ENCODE measurements around the gene CA10. TPM values are rescaled to one million over a fixed set of nuclear protein-coding genes. Genes with fewer than 3 reads are reported as not detected.

CA10 gene
- total RNA-seq, 6 experiments from 2014 or later, result not detected

DNA sequence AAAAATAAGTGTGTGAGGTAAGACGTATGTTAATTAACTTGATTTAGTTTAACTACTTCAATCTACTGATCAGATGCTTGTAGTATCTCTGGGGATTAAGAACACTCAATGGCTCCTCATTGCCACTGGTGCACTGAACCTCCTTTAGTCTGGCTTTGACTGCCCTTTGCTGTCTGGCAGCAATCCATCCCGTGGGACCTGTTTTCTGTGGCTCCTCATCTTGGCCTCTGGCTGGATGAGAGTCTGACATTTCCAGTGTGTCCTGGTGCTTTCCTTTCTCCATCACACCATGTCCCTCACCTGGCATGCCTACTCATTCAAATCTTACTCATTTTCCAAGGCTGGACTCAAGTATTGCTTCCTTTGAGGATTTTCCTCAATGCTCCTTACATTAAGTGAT, 212.2 kb downstream of the CA10 start:
- Histone ChIP-seq H3K4me1 (no peaks in the 10 kb centered on the region), H3K27ac (no peak overlapping the region), H3K27me3 (no peaks in the 10 kb centered on the region), H3K36me3 (no peaks in the 10 kb centered on the region), H3K4me3 (no peak overlapping the region), H3K9me3 (no peaks in the 10 kb centered on the region)
- ATAC-seq (no peak), DNase-seq (no peak)
- TF ChIP-seq, protein P1, sequence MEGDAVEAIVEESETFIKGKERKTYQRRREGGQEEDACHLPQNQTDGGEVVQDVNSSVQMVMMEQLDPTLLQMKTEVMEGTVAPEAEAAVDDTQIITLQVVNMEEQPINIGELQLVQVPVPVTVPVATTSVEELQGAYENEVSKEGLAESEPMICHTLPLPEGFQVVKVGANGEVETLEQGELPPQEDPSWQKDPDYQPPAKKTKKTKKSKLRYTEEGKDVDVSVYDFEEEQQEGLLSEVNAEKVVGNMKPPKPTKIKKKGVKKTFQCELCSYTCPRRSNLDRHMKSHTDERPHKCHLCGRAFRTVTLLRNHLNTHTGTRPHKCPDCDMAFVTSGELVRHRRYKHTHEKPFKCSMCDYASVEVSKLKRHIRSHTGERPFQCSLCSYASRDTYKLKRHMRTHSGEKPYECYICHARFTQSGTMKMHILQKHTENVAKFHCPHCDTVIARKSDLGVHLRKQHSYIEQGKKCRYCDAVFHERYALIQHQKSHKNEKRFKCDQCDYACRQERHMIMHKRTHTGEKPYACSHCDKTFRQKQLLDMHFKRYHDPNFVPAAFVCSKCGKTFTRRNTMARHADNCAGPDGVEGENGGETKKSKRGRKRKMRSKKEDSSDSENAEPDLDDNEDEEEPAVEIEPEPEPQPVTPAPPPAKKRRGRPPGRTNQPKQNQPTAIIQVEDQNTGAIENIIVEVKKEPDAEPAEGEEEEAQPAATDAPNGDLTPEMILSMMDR (IDR thresholded peaks at IDR 0.05), result no peak
- TF ChIP-seq POLR2A (IDR thresholded peaks at IDR 0.05), result no peak
- intact Hi-C loops (cut with DNase I), result no loop called here
- 61% methylated on average over 2 of the region's 2 CpGs for WGBS (ENCODE audit: insufficient coverage, low coverage, low lambda C conversion rate, missing lambda C conversion rate)

DNA sequence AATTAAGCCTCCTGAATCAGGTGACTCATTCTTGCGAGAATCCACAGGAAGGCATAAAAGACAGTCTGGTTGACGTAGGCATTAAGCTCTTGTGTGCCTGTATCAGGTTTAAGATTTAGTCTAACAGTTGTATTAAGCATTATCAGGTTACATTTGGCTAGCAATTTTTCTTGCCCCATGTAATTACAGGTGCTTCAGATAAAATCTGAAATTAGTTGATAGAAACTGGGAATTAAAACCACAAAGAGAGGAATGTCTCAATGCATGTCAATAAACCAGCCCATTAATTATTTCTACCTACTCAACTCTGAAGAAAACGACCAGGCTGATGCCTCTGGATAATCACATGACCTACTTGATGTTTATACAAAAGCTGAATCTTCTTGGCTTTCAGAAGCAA, 217.2 kb downstream of the CA10 start:
- intact Hi-C loops (cut with DNase I), result no loop called here
- DNase-seq, result no peak
- Histone ChIP-seq H3K27ac (no peak overlapping the region), H3K27me3 (no peaks in the 10 kb centered on the region), H3K9me3 (no peaks in the 10 kb centered on the region), H3K4me1 (no peaks in the 10 kb centered on the region), H3K36me3 (no peaks in the 10 kb centered on the region), H3K4me3 (no peak overlapping the region)
- 33% methylated on average over 3 of the region's 3 CpGs for WGBS (ENCODE audit: insufficient coverage, low coverage, low lambda C conversion rate, missing lambda C conversion rate)
- ATAC-seq, result no peak
- TF ChIP-seq, protein P1 (IDR thresholded peaks at IDR 0.05), result no peak
- no peak for TF ChIP-seq POLR2A (IDR thresholded peaks at IDR 0.05)

DNA sequence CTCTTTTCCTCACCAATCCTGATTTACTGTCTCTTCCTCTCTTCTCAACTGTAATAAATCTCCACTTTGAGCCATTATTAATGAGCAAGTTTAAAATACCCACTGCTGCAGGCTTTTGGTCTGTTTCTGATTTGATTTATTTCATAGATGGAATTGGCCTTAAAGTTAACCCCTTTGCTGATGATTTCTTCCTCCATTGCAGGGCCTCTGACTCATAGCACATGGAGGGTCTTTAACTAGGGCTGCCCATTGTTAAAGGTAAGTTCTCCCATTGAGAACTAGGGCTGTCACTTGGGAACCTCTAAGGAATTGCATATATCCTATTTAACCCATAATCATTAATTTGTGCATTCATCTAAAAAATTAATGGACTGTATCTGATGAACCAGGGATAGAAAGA, 221.2 kb downstream of the CA10 start:
- Histone ChIP-seq H3K4me1 (no peaks in the 10 kb centered on the region), H3K36me3 (no peaks in the 10 kb centered on the region), H3K27ac (no peak overlapping the region), H3K9me3 (no peaks in the 10 kb centered on the region), H3K27me3 (no peaks in the 10 kb centered on the region), H3K4me3 (no peak overlapping the region)
- DNase-seq (no peak), ATAC-seq (no peak)
- TF ChIP-seq, protein P1 (IDR thresholded peaks at IDR 0.05), result no peak
- no peak for TF ChIP-seq POLR2A (IDR thresholded peaks at IDR 0.05)
- intact Hi-C loops (cut with DNase I), result no loop called here

DNA sequence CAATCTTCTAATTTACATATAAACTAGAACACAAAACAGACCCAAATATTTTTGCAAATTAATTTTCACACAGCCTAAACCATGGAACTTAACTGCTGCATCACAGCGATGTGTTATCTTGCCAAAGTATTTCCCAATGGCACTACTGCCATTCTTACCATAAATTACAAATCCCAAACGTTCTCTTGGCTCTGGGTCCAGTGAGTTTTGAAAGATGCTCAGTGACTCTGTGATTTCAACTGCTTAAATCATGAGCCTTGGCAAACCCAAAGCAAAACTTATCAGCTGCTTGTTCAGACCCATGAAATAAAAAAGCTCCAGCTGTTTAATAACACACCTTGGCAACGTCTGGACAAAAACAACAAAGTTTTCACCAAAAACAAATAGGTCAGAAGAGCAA, 223.0 kb downstream of the CA10 start:
- H3K9me3 ChIP-seq, result no peaks in the 10 kb centered on the region
- WGBS (ENCODE audit: insufficient coverage, low coverage, low lambda C conversion rate, missing lambda C conversion rate), result 32% methylated on average over 3 of the region's 3 CpGs
- H3K27me3 ChIP-seq, result no peaks in the 10 kb centered on the region
- no peaks in the 10 kb centered on the region for H3K36me3 ChIP-seq
- no peak for ATAC-seq
- intact Hi-C loops (cut with DNase I), result no loop called here
- no peak overlapping the region for H3K4me3 ChIP-seq
- TF ChIP-seq, protein P1 (IDR thresholded peaks at IDR 0.05), result no peak
- no peak for TF ChIP-seq POLR2A (IDR thresholded peaks at IDR 0.05)
- no peaks in the 10 kb centered on the region for H3K4me1 ChIP-seq
- no peak for DNase-seq
- no peak overlapping the region for H3K27ac ChIP-seq

DNA sequence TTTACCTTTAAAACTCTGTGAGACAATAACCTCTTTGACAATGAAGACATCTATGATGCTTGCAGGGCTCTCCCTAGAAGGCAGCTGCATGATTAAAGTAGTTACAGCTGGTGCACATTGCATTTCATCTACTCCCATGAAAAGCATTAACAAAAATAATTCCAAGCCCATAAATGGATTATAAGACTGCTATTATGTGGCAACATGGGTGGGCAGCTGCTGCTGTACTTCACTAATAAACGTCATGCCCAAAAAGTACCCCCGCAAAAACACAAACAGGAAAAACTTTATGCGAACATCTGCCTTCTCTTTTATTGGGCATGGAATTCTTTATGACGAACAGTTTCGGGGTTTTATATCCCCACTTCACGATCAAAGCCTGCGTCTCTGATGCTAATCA, 224.9 kb downstream of the CA10 start:
- Histone ChIP-seq H3K27me3 (no peaks in the 10 kb centered on the region), H3K9me3 (no peaks in the 10 kb centered on the region), H3K36me3 (no peaks in the 10 kb centered on the region), H3K27ac (no peak overlapping the region), H3K4me1 (no peaks in the 10 kb centered on the region), H3K4me3 (no peak overlapping the region)
- TF ChIP-seq POLR2A (IDR thresholded peaks at IDR 0.05), result no peak
- TF ChIP-seq, protein P1 (IDR thresholded peaks at IDR 0.05), result no peak
- DNase-seq (no peak), ATAC-seq (no peak)
- WGBS (ENCODE audit: insufficient coverage, low coverage, low lambda C conversion rate, missing lambda C conversion rate), result 81% methylated on average over 7 of the region's 7 CpGs
- intact Hi-C loops (cut with DNase I), result no loop called here

All from right lobe of liver (tissue), 6 donors.